HepG2 (cell line): Measurements from ENCODE around the gene TFPI2. TPM values are rescaled to one million over a fixed set of nuclear protein-coding genes. Genes with fewer than 3 reads are reported as not detected.
"Not testable (repeated sequence)": the region's sequence is repeated elsewhere in the genome, so short reads cannot be mapped to it uniquely, and the experiment has no call there.

Experiments used
- ATAC-seq: fragments of 200-7000 bp; cut with Tn5 transposase; 3 replicates; pipeline ENCODE4 v1.9.1; 2020; ENCODE audit warnings: mild to moderate bottlenecking, moderate library complexity
- BruUV-seq: library from RNA; stranded (reverse); fragments of 400-500 nt; replicated peaks from 2 replicates; lab custom pipeline; 2021; lab: Mats Ljungman, UMichigan
- CTCF ChIA-PET: fragments of 300-600 bp; formaldehyde crosslinking; extraction: SDS; loops from one replicate; lab custom pipeline; 2021; ENCODE audit warnings: low total read pairs, inconsistent platforms, low intra/inter-chr PET ratio; lab: Yijun Ruan, JAX
- POLR2A ChIA-PET: fragments of 350-600 bp; sonication (Branson Sonifier 250); formaldehyde crosslinking; loops from one replicate; lab custom pipeline; 2020; ENCODE audit warnings: antibody characterized with exemption, inconsistent platforms; lab: Yijun Ruan, JAX
- DNase-seq: peaks from one replicate; pipeline ENCODE4 v3.0.0-alpha.2; 2015; ENCODE audit warnings: low spot score
- FAIRE-seq: peaks from 3 replicates; lab custom pipeline; 2011; peaks lifted over from hg19 to GRCh38; lab: Jason Lieb, UNC
- H2AFZ ChIP-seq: one replicate; pipeline ENCODE4 v1.6.1; 2011; ENCODE audit warnings: low read length, inconsistent platforms
- H3K27ac ChIP-seq: fragments of 300-600 bp; 3 replicates; pipeline ENCODE4 v1.8.0; 2011; ENCODE audit warnings: mixed run types, mild to moderate bottlenecking, mixed read lengths, low read length, inconsistent platforms; ENCODE audit not compliant: insufficient read depth; ENCODE audit errors: extremely low read length
- H3K27me3 ChIP-seq, 2 experiments: fragments of 200-600 bp in 1 of 2; 2 replicates in 1 of 2; 3 replicates in 1 of 2; pipeline versions ENCODE4 v1.6.0 to v1.8.0; 2011; ENCODE audit warnings: low read length in 2 of 2, mild to moderate bottlenecking in 2 of 2, moderate library complexity in 2 of 2, inconsistent platforms in 1 of 2; ENCODE audit not compliant: insufficient read depth in 2 of 2, control insufficient read depth in 1 of 2
- H3K36me3 ChIP-seq, 2 experiments: fragments of 200-600 bp in 1 of 2; replicated peaks in 1 of 2; 2 replicates in 1 of 2; 3 replicates in 1 of 2; pipeline versions ENCODE4 v1.5.1 to v1.8.0; 2011; ENCODE audit warnings: low read length in 2 of 2, inconsistent platforms in 1 of 2; ENCODE audit not compliant: insufficient read depth in 2 of 2, control insufficient read depth in 1 of 2
- H3K4me1 ChIP-seq: 2 replicates; pipeline ENCODE4 v1.5.1; 2012; ENCODE audit warnings: low read length, inconsistent platforms; ENCODE audit not compliant: insufficient read depth
- H3K4me2 ChIP-seq: 2 replicates; pipeline ENCODE4 v1.6.0; 2011; ENCODE audit warnings: low read depth, low read length, inconsistent platforms
- H3K4me3 ChIP-seq, 3 experiments: fragments of 200-600 bp in 1 of 3; sonication (generic), shearing (Covaris generic) in 1 of 3; replicated peaks in 1 of 3; 2 replicates each; pipeline ENCODE4 v1.5.1; 2011 to 2016; ENCODE audit warnings: low read length in 3 of 3, inconsistent platforms in 2 of 3, low read depth in 2 of 3, mild to moderate bottlenecking in 2 of 3, control low read depth in 1 of 3, mixed read lengths in 1 of 3; ENCODE audit not compliant: insufficient read depth in 1 of 3
- H3K79me2 ChIP-seq: one replicate; pipeline ENCODE4 v1.6.1; 2011; ENCODE audit warnings: low read length, inconsistent platforms; ENCODE audit not compliant: insufficient read depth
- H3K9ac ChIP-seq: 2 replicates; pipeline ENCODE4 v1.6.0; 2011; ENCODE audit warnings: mild to moderate bottlenecking, low read depth, low read length, inconsistent platforms; ENCODE audit not compliant: insufficient read depth
- H3K9me3 ChIP-seq: 2 replicates; pipeline ENCODE4 v1.5.1; 2012; ENCODE audit warnings: mild to moderate bottlenecking, low read length
- H4K20me1 ChIP-seq: 2 replicates; pipeline ENCODE4 v1.6.0; 2011; ENCODE audit warnings: inconsistent platforms, mild to moderate bottlenecking, low read length, moderate library complexity; ENCODE audit not compliant: insufficient read depth
- CBFB ChIP-seq: sonication (generic); formaldehyde crosslinking; IDR thresholded peaks from 2 replicates; pipeline ENCODE4 v1.4.0; 2020; ENCODE audit warnings: missing genetic modification reagents
- MED1 ChIP-seq: sonication (generic); formaldehyde crosslinking; IDR thresholded peaks from 2 replicates; pipeline ENCODE4 v1.4.0; 2020; ENCODE audit warnings: missing genetic modification reagents
- NR3C1 ChIP-seq: sonication (generic); formaldehyde crosslinking; IDR thresholded peaks from 2 replicates; pipeline ENCODE4 v1.4.0; 2020; ENCODE audit warnings: missing genetic modification reagents
- PAX8 ChIP-seq: sonication (generic); formaldehyde crosslinking; IDR thresholded peaks from 2 replicates; pipeline ENCODE4 v1.8.0; 2022; ENCODE audit warnings: mild to moderate bottlenecking, missing genetic modification reagents, borderline replicate concordance
- YEATS2 ChIP-seq: sonication (generic); formaldehyde crosslinking; IDR thresholded peaks from 2 replicates; pipeline ENCODE4 v1.4.0; 2020; ENCODE audit warnings: missing genetic modification reagents, borderline replicate concordance
- ZBED4 ChIP-seq: sonication (generic); formaldehyde crosslinking; IDR thresholded peaks from 2 replicates; pipeline ENCODE4 v1.4.0; 2020; ENCODE audit warnings: missing genetic modification reagents, borderline replicate concordance
- ZBTB7A ChIP-seq: sonication (generic); formaldehyde crosslinking; IDR thresholded peaks from 2 replicates; pipeline ENCODE4 v1.8.0; 2022; ENCODE audit warnings: mild to moderate bottlenecking, missing genetic modification reagents
- ZC3H4 ChIP-seq: sonication (generic); formaldehyde crosslinking; IDR thresholded peaks from 2 replicates; pipeline ENCODE4 v1.4.0; 2020; ENCODE audit warnings: missing genetic modification reagents, borderline replicate concordance
- ZNF232 ChIP-seq: sonication (generic); formaldehyde crosslinking; IDR thresholded peaks from 2 replicates; pipeline ENCODE4 v1.4.0; 2020; ENCODE audit warnings: missing genetic modification reagents, borderline replicate concordance
- ZNF431 ChIP-seq: sonication (generic); formaldehyde crosslinking; IDR thresholded peaks from 2 replicates; pipeline ENCODE4 v1.9.0; 2022; ENCODE audit warnings: missing genetic modification reagents, low read depth, mild to moderate bottlenecking, borderline replicate concordance
- ZNF460 ChIP-seq: sonication (generic); formaldehyde crosslinking; IDR thresholded peaks from 2 replicates; pipeline ENCODE4 v1.5.1; 2020; ENCODE audit warnings: missing genetic modification reagents, mild to moderate bottlenecking, borderline replicate concordance
- ZNF557 ChIP-seq: sonication (generic); formaldehyde crosslinking; IDR thresholded peaks from 2 replicates; pipeline ENCODE4 v1.4.0; 2020; ENCODE audit warnings: missing genetic modification reagents
- ZNF605 ChIP-seq: sonication (generic); formaldehyde crosslinking; IDR thresholded peaks from 2 replicates; pipeline ENCODE4 v1.8.0; 2022; ENCODE audit warnings: mild to moderate bottlenecking, missing genetic modification reagents
- ZNF678 ChIP-seq: sonication (generic); formaldehyde crosslinking; IDR thresholded peaks from 2 replicates; pipeline ENCODE4 v1.4.0; 2020; ENCODE audit warnings: mild to moderate bottlenecking, missing genetic modification reagents
- ZNF768 ChIP-seq: sonication (generic); formaldehyde crosslinking; IDR thresholded peaks from 2 replicates; pipeline ENCODE4 v1.4.0; 2020; ENCODE audit warnings: missing genetic modification reagents
- ZSCAN20 ChIP-seq: sonication (generic); formaldehyde crosslinking; IDR thresholded peaks from 2 replicates; pipeline ENCODE4 v1.4.0; 2020; ENCODE audit warnings: missing genetic modification reagents, mild to moderate bottlenecking, borderline replicate concordance
- WGBS: methylation state at CpG from one replicate; pipeline ENCODE4 v1.1.6; 2017; ENCODE audit warnings: low lambda C conversion rate; 5-methylcytosine and 5-hydroxymethylcytosine counted together
- in situ Hi-C: cut with HindIII; loops from 2 replicates; pipeline ENCODE4 v1.10.0; 2017; ENCODE audit warnings: low pct_unique_long_range_greater_than_20kb; ENCODE audit not compliant: extremely low pct_ligation_motif_present
- intact Hi-C: fragments of 100-400 bp; cut with micrococcal nuclease; formaldehyde crosslinking; loops from one replicate; pipeline ENCODE4 v1.10.0; 2022; ENCODE audit not compliant: unreplicated experiment
- polyA plus RNA-seq, 8 experiments: library from polyadenylated mRNA; depleted of rRNA in 3 of 8; stranded (reverse) in 7 of 8; unstranded in 1 of 8; fragments of >200 nt; fragmentation: Illumina TruSeq in 4 of 8; extraction: Trizol in 4 of 8; gene quantifications; 2 replicates each; pipeline versions ENCODE4 v1.2.1 to v1.2.3, GENCODE V29; 2011 to 2016; ENCODE audit warnings: low read depth in 4 of 8, missing spikeins in 1 of 8, mixed read lengths in 1 of 8; ENCODE audit not compliant: insufficient read depth in 1 of 8
- total RNA-seq, 5 experiments: library from RNA; depleted of rRNA; stranded (reverse); fragments of >200 nt; fragmentation: Illumina TruSeq; extraction: Trizol; gene quantifications; 2 replicates each; pipeline ENCODE4 v1.2.3, GENCODE V29; 2016; ENCODE audit warnings: low read depth in 1 of 5

TFPI2 gene
- total and polyA plus RNA-seq, 2 of the 13 experiments (the other 11 are each of a cell fraction or from before 2014, with no cell fraction given): 0.16 to 0.22 TPM

- no peak overlapping the region for H3K4me2 ChIP-seq
- no peak overlapping the region for H3K4me3 ChIP-seq
- H3K9me3 ChIP-seq: no peaks in the 10 kb centered on the region
- peaks cover 5 to 16% of the 10 kb centered on the region in 2 experiments; a peak in 4 of 5 replicates for H3K27me3 ChIP-seq
- no peak overlapping the region for H3K27ac ChIP-seq
- no peaks in the 10 kb centered on the region for H3K4me1 ChIP-seq
- 84% methylated on average over 6 of the region's 6 CpGs for WGBS
- DNase-seq (no peak), FAIRE-seq (no peak), ATAC-seq (no peak)
- H4K20me1 ChIP-seq: no peaks in the 10 kb centered on the region
- H3K9ac ChIP-seq: no peak overlapping the region
- intact Hi-C loops: no loop called here
- ChIA-PET CTCF (no interaction called here), POLR2A (no interaction called here)
- in situ Hi-C loops: no loop called here
- no peaks in the 10 kb centered on the region for H3K79me2 ChIP-seq
- H3K36me3 ChIP-seq: no peaks in the 10 kb centered on the region
- no peak overlapping the region for H2AFZ ChIP-seq
- TF ChIP-seq NR3C1 (CRISPR knock-in tag): no peak
- no peak for TF ChIP-seq ZNF605 (CRISPR knock-in tag)
- no peak for TF ChIP-seq ZC3H4 (CRISPR knock-in tag)
- no peak for TF ChIP-seq ZNF460 (CRISPR knock-in tag)
- no peak for TF ChIP-seq ZNF232 (CRISPR knock-in tag)
- no peak for TF ChIP-seq ZBED4 (CRISPR knock-in tag)
- TF ChIP-seq ZSCAN20 (CRISPR knock-in tag): no peak
- TF ChIP-seq ZNF557: no peak
- no peak for TF ChIP-seq ZBTB7A (CRISPR knock-in tag)
- no peak for TF ChIP-seq ZNF768 (CRISPR knock-in tag)
- no peak for TF ChIP-seq YEATS2
- no peak for TF ChIP-seq PAX8 (CRISPR knock-in tag)
- TF ChIP-seq ZNF678 (CRISPR knock-in tag): no peak
- no peak for TF ChIP-seq CBFB (CRISPR knock-in tag)
- no peak for TF ChIP-seq MED1
- no peak for TF ChIP-seq ZNF431 (CRISPR knock-in tag)
- BruUV-seq: no TSS peak
These were observed 30.1 kb upstream of the TFPI2 start for GRCh38 chr7:93920496-93921182.

DNA sequence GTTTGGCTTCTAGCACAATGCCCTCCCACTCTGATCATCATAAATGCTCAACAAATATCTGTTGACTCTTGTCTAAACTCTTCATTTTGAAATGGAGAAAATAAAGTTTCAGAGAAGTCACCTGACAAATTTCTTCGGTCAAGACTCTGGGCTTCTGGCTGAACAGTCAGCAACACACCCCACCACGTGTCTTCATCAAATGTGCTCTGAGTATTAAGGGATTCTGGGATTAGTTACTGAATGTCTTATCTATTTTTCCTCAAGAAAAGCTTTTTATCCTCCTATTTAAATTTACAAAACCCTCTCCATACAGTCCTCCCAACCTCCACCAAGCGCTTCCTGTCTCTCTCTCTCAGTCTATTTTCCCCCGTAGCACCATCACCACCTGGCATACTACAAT lies 25.8 kb upstream of the TFPI2 start:
- 1% methylated on average over 4 of the region's 4 CpGs for WGBS
- H3K4me3 ChIP-seq, intact Hi-C loops, H3K36me3 ChIP-seq, H3K27ac ChIP-seq, H3K9me3 ChIP-seq, H3K9ac ChIP-seq, BruUV-seq, H3K79me2 ChIP-seq, H3K4me2 ChIP-seq, H3K4me1 ChIP-seq, H4K20me1 ChIP-seq, POLR2A ChIA-PET, in situ Hi-C loops, DNase-seq, H2AFZ ChIP-seq, ATAC-seq, CTCF ChIA-PET, FAIRE-seq, H3K27me3 ChIP-seq: not testable (repeated sequence)
